ENCODE results near the gene ECE2. TPM values are rescaled to one million over a fixed set of nuclear protein-coding genes. Genes with fewer than 3 reads are reported as not detected.
A peak's percentile ranks its signal among the peaks of the same experiment; 100 is the strongest.

Gene ECE2
- total RNA-seq, 4 donors from 2014 or later, result not detected

DNA sequence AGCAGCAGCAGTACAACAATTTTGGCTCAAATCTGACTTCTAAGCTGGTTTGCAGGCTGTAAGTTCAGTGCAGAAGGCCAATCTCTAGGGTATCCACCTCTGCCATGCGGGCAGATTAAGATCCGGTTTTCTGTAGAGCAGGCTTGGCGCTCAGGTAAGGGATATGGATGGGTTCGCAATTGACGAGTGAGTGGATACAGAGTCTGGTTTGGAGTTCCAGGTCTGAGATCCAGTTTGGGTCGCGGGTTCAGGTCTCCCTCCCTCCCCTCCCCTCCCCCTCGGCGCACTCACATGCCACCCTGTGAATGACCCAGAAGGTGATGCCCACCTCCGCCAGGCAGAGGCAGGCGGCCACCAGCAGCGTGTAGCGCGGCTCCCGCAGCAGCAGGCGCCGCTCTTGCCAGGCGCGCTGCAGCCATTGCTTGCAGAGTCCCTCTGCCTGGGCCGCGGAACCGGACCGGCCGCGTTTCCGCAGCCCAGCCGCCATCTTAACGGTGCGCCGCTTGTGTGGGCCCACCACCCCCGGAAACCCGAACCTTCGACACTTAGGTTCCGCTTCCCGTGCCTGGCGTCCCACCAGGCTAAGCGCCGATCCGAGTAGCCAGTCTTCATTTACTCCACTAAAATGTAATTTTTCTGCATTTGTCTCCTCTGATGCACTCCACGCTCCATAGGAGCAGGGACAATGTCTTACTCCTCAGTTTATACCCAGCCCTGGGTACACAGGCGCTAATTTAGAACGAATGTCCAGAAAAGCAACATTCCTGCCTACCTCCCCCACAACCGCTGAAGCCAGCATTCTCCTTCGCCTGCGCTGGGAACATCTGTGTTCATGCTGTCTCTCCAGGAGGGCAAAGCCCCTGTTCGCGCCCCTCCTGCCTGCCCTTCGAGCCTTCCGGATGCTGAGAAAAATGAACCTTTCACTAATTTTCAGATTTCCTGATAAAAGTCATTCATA is 27.1 kb upstream of the ECE2 start, which contains the start of gene ALG3:
TSS of gene ALG3 (minus strand) at position 509 of the 958 bp plus-strand sequence. CDS start at position 487, 22 bp downstream.
- TF ChIP-seq, protein P1, sequence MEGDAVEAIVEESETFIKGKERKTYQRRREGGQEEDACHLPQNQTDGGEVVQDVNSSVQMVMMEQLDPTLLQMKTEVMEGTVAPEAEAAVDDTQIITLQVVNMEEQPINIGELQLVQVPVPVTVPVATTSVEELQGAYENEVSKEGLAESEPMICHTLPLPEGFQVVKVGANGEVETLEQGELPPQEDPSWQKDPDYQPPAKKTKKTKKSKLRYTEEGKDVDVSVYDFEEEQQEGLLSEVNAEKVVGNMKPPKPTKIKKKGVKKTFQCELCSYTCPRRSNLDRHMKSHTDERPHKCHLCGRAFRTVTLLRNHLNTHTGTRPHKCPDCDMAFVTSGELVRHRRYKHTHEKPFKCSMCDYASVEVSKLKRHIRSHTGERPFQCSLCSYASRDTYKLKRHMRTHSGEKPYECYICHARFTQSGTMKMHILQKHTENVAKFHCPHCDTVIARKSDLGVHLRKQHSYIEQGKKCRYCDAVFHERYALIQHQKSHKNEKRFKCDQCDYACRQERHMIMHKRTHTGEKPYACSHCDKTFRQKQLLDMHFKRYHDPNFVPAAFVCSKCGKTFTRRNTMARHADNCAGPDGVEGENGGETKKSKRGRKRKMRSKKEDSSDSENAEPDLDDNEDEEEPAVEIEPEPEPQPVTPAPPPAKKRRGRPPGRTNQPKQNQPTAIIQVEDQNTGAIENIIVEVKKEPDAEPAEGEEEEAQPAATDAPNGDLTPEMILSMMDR (IDR thresholded peaks at IDR 0.05), result peak in 1 of 6 experiments; percentile 13
- TF ChIP-seq POLR2A (IDR thresholded peaks at IDR 0.05), result peak; percentile 3 to 69
- Histone ChIP-seq H3K27me3 (no peaks in the 10 kb centered on the region), H3K27ac (peak within 1 kb of the TSS; percentile 51 to 82 (median 68)), H3K4me3 (replicated peaks in 1 of 3) (peak within 1 kb of the TSS; percentile 64 to 91 (median 89)), H3K36me3 (peaks cover 17 to 20% of the 10 kb centered on the region in 2 donors), H3K9me3 (no peaks in the 10 kb centered on the region), H3K4me1 (peaks cover 16 to 27% of the 10 kb centered on the region in 2 donors)
- intact Hi-C loops (cut with DNase I), result loop anchor here (10.0 kb wide), 1 partner anchor 354 kb away; no protein-coding TSS in a partner anchor
- 0% methylated on average over 21 to 35 of the region's 49 CpGs for WGBS, 2 donors
- DNase-seq, result peak; percentile 81 to 82

DNA sequence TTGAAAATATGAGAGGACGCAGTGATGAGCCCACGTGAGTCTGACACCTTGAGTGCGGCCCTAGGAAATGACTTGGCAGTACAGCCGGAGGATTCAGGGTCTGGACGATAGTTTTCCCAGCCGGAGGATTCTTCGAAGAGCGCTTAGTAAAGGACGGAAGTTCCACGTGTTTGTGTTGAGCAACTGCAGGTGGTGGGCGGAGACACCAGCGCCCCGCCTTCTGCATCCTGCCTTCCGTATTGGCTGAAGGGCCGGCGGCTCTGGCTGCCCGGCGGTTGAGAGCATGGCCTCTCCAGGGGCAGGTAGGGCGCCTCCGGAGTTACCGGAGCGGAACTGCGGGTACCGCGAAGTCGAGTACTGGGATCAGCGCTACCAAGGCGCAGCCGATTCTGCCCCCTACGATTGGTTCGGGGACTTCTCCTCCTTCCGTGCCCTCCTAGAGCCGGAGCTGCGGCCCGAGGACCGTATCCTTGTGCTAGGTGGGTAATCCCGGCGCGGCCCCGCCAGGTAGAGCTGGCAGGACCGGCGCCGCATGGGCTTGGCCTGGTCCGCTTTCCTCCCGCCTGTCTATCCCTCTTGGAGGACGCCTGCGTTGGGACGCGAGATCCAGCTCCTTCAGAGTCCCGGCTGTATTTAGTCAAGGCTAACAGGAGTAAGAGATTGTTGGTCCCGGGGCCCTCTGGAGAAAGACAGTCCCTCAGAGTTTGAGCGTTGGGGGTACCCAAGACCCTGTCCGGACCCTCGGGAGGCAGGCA is 26.2 kb upstream of the ECE2 start, which contains the start of gene EEF1AKMT4:
TSS of gene EEF1AKMT4 (plus strand) at position 261 of the 755 bp plus-strand sequence. CDS start at position 284, 23 bp downstream.
- Histone ChIP-seq H3K36me3 (peaks cover 9 to 11% of the 10 kb centered on the region in 2 donors), H3K4me1 (peaks cover 18 to 30% of the 10 kb centered on the region in 2 donors), H3K27ac (peak within 1 kb of the TSS; percentile 51 to 82 (median 68)), H3K9me3 (no peaks in the 10 kb centered on the region), H3K27me3 (no peaks in the 10 kb centered on the region), H3K4me3 (replicated peaks in 1 of 3) (peak within 1 kb of the TSS; percentile 64 to 91 (median 89))
- WGBS, 2 donors, result 0 to 1% methylated on average over 10 to 40 of the region's 54 CpGs
- intact Hi-C loops (cut with DNase I), result loop anchor here (10.0 kb wide), 1 partner anchor 355 kb away; no protein-coding TSS in a partner anchor
- TF ChIP-seq, protein P1 (IDR thresholded peaks at IDR 0.05), result peak in 3 of 6 experiments; percentile 8 to 28 (median 17)
- peak in 1 of 2 donors; percentile 63 for TF ChIP-seq POLR2A (IDR thresholded peaks at IDR 0.05)
- peak; percentile 96 to 98 for DNase-seq

DNA sequence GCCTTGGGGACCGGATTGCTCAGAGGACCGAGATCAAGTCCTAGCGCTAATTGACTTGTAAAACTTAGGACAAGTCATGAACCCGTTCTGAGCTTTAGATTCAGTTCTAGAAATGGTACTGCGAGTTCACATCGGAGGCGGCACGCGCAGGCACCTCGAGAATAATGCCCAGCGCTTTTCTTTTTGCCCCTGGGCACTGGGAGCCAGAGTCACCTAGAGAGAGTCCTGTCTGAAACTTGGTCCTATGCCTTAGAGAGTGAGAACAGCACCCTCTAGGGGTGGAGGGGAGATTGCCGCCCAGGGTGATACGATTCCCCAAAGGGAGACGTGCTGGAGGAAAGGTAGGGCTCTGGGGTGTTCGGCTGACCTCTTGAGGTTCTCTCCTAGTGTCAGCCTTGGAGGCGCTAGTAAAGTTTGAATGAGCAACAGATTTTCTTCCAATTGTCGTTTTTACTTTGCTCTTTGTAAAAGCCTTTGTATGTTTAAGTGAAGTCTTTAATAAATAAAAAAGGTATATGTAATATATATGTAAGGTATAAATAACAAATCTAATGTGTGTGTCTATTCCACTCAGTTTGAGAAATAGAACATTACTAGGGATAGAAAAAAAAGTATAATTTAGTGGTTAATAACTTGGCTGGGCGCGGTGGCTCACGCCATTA is 25.5 kb upstream of the ECE2 start:
- no peak for TF ChIP-seq POLR2A (IDR thresholded peaks at IDR 0.05)
- TF ChIP-seq, protein P1 (IDR thresholded peaks at IDR 0.05), result peak; percentile 71 to 94 (median 79)
- peak overlapping the region; percentile 58 to 91 (median 89) for H3K4me3 ChIP-seq (replicated peaks in 1 of 3)
- DNase-seq, result peak; percentile 88 to 89
- peaks cover 1 to 4% of the 10 kb centered on the region in 2 donors for H3K36me3 ChIP-seq
- H3K9me3 ChIP-seq, result no peaks in the 10 kb centered on the region
- intact Hi-C loops (cut with DNase I), result no loop called here
- H3K27me3 ChIP-seq, result no peaks in the 10 kb centered on the region
- peak overlapping the region in 1 of 3 donors; percentile 82 for H3K27ac ChIP-seq
- WGBS, 2 donors, result 15 to 16% methylated on average over 18 to 20 of the region's 20 CpGs
- H3K4me1 ChIP-seq, result peaks cover 18 to 30% of the 10 kb centered on the region in 2 donors

DNA sequence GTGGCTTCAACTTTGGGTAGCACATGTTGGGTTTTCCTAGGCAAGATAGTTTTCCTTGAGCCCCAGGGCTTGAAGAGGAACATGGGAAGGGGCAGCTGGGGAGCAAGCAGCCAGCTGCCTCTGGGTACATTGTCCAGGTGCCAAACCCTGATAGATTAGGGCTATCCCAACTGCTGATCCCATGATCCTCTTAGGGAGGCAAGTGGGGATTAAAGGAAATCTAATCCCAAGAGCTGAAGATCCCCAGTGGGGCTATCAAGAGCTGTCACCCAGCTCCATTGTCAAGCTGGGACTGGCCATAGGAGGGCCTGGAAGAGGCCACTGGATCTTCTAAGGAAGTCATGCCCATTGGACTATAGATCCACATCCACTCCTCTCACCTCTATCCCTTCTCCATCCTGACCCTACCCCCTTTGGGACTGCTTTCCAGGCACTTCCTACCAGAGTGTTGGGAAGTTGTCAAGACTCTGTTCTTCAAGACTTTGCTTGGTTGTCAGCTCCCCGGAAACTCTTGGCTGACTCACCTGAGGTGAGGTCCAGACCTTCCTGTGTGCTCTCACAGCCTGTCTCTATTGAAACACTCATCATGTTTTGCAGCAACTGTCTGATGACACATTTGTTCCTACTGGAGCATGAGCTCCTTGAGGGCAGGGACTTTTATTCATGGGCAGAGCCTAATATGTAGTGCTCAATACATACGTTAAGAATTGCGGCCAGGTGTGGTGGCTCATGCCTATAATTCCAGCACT is 20.4 kb upstream of the ECE2 start:
- Histone ChIP-seq H3K4me3 (replicated peaks in 1 of 3) (no peak overlapping the region), H3K4me1 (peaks cover 17 to 30% of the 10 kb centered on the region in 2 donors), H3K27me3 (peaks cover 4% of the 10 kb centered on the region), H3K9me3 (no peaks in the 10 kb centered on the region), H3K36me3 (peaks cover 0 to 3% of the 10 kb centered on the region in 2 donors), H3K27ac (no peak overlapping the region)
- WGBS, 2 donors, result 92 to 94% methylated on average over 3 of the region's 3 CpGs
- intact Hi-C loops (cut with DNase I), result no loop called here
- TF ChIP-seq, protein P1 (IDR thresholded peaks at IDR 0.05), result no peak
- no peak for TF ChIP-seq POLR2A (IDR thresholded peaks at IDR 0.05)
- no peak for DNase-seq

Data from thyroid gland (tissue), 4 donors.